NCI-H510A (cell line): ENCODE results near the gene SPOCK1.

Experiments used
- DNase-seq: peaks from one replicate; lab custom pipeline; 2025; lab: John Stamatoyannopoulos, UW

Gene SPOCK1

DNA sequence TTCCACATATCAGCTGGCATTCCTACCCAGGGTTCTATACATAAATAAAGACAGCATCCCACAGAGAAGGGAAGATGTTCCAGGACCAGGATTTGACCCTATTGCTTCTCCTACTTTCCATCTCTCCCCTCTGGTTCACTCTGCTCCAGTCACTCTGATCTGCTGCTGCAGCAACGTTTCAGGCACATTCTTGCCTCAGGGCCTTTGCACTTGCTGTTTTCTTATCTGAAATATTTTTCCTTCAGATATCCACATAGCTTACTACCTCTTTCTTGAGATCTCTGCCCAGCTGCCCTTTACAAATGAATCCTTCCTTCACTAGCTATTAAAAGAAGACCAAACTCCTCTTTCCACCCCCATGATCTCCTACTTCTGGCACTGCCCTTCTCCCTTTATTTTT lies 204.5 kb downstream of the SPOCK1 start:
- DNase-seq: no peak

GRCh38 chr5:137292461-137293027 lies 206.6 kb downstream of the SPOCK1 start:
- no peak for DNase-seq

DNA sequence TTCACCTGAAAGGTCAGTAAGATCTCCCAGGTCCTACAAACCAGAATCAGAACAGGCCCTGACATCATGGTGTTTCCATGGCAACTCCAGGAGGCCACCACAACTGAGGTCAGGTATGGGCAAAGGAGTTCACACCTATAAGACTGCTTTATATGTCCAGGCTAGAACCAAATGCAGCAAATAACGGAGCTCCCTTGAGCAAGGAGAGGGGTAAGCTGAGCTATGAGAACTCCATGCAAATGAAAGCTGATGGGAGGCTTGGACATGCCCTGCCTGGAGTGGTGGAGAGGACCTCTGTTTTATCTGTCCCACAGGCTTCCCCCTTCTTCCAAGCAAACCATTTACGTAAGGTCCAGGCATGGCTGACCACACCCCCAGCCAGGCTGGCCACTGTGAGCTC lies 207.7 kb downstream of the SPOCK1 start:
- no peak for DNase-seq

DNA sequence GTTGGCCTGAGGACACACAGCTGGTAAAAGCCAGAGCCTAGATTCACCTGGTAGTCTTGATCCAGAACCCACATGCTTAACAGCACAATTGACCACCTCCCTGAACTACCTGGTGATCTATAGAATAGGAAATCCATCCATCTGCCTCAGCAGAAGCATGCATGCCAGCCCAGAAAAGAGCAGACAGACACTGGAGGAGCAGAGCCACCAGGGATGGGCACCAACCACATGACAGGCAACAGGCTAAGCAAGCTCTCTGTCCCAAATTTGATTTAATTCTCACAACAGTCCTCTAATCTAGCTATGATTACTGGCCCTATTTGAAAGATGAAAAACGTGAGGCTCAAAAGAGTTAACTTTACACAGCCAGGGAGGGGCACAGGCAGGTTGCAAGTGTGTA lies 208.1 kb downstream of the SPOCK1 start:
- no peak for DNase-seq

GRCh38 chr5:137290373-137290772 lies 208.8 kb downstream of the SPOCK1 start:
- no peak for DNase-seq

- no peak for DNase-seq
Observed at GRCh38 chr5:137289856-137290255, 209.3 kb downstream of the SPOCK1 start.

GRCh38 chr5:137287569-137287968 lies 211.6 kb downstream of the SPOCK1 start:
- DNase-seq: no peak

DNA sequence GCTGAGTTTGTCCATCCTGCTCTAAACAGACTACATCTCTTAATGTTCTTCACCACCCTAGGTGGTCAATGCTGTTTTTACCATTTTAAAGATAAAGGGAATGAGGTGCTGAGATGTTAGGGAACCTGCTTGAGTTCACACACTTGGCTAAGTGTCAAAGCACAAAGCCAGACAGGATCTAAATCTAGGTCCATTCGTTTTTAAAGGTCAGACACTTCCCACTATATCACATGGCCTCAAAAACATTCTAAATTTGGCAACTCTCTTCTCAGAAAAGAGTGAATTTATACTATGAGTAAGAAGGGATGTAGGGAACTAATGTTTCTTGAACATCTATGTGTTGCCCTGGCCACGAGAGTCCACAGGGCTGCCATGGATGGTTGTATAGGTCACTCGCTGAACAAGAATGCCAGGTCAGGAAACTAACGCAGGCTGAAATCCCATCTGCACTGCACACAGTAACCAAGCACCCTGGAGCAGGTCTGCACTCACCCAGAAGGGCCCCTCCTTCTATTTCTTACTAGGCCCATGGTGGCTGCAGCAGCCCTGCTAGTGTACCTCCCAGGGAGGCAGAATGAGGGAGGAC lies 213.0 kb downstream of the SPOCK1 start:
- DNase-seq: no peak

DNA sequence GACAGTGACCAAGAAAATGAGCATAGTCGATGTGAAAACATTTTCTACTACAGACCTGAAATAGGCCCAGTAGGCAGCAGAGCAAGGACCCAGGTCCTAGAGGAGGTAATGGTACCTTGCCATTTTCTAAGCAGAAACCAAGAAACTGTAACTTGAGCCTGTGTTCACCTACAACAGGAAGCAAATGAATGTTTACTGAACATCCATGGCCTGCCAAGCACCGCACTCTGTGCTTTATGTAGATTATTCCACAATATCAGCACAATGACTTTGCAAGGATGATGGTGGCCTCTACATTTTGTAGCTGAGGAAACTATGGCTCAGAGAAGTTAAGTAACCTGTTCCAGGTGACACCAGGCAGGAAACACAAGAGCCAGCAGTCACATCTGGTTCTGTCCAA lies 215.3 kb downstream of the SPOCK1 start:
- no peak for DNase-seq

DNA sequence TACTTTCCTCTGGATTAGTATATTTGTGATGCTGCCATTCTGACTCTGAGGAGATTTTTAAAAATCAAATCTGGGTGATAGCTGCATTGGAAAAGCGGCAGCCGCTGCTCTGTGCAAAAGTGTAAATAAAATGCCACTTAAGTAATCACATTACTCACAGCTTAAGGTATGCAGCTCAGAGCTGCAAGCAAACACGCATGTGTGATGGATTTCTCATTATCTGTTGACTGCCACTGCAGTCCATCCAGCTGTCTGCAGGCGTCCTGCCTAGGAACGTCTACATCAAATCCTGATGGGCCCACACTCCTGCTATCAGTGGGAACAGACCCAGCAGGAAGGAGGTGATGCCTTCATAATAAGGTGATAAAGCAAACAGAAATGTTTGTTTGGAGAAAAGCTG lies 216.9 kb downstream of the SPOCK1 start:
- DNase-seq: no peak

DNA sequence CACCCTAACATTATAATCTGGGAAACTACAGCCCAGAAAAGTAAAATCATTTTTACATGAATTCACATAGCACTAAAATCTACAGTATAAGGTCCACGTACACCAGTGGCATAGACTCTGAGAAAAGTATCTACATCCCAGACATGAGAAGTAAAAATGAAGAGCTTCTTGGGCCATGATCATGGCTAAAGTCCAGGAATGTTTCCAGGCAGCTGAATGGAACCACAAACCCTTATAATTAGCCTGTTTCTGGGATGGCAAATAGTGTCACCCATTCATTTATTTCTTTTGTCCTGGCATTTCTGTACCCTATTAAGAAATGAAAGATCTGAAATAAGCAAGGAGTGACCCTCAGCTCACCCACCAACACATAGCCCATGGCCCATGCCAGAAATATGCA lies 217.9 kb downstream of the SPOCK1 start:
- DNase-seq: no peak

- no peak for DNase-seq
Observed at GRCh38 chr5:137280656-137281055, 218.5 kb downstream of the SPOCK1 start.

GRCh38 chr5:137279521-137280231 lies 219.4 kb downstream of the SPOCK1 start:
- no peak for DNase-seq

GRCh38 chr5:137278476-137278875 lies 220.7 kb downstream of the SPOCK1 start:
- DNase-seq: no peak

DNA sequence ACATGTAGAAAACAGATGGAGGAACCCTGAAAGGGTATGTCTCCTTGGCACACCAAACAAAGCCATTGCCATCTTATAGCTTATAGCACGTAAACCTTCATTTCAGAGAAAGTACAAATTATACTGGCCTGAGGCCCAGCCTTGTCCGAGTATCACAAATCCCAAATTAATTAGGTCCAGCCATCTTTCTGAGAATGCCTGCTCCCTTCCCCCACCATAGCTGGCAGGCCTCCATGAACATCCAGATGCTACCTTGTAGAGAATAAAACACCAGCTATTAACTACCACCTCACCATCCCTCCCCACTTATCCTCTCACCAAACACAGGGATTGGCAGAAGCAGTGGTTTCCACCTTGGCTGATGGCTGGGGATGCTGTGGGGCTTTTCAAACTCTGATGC lies 224.0 kb downstream of the SPOCK1 start:
- DNase-seq: no peak

- no peak for DNase-seq
Observed at GRCh38 chr5:137273511-137273910, 225.6 kb downstream of the SPOCK1 start.

GRCh38 chr5:137272831-137273230 lies 226.3 kb downstream of the SPOCK1 start:
- no peak for DNase-seq

GRCh38 chr5:137269946-137270345 lies 229.2 kb downstream of the SPOCK1 start:
- no peak for DNase-seq

DNA sequence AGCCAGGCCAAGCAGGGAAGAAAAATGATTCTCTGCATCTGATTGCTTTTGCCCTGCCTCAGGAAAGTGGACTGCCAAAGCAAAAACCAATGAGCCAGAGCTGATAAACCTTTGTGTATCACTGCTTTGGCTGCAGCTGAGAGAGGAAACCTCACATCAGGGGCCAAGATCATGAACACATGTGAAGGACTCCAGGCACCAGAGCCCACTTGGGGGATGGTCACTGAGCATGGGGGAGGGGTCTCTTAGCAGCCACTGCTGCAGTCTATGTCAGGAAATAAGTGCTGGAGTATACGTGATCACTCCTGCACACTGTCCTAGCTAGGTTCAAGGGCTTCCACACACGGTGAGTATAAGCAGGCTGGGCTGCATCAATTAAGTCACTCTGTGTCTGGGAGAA lies 229.9 kb downstream of the SPOCK1 start:
- DNase-seq: no peak

DNA sequence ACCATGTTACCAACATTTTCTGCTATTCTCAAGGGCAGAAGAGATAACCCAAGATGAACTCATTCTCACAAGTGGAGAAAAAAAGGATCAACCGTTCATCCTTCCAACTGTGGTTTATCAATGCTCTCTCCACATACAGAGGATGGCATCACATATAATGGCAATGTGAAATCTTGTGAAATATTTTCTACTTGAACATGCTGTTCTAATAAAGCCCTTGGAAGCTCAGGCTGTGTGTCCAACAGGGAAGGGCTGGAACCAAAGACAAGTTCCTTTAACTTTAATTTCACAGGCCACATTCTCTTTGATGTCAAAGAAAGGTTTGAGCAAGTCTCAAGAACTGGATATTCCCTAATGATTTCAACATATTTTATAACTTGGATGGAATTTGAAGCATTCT lies 230.5 kb downstream of the SPOCK1 start:
- no peak for DNase-seq

DNA sequence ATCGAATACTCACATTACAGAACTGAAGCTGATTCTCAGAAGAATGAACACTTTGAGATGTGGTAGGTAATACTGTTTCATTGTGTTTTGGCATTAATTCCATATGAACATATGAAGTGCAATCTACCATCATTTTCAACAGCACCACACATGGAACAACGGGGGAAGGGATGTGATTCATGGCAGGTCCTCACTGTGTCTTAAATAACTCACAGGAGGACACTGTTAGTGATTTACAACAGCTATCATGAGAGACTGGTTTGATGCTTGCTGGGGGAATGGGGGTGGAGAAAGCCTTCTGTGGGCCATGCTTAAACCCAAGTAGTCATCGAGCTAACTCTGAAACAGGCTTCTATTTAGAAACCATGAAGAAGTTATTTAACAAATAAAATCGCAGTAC lies 232.9 kb downstream of the SPOCK1 start:
- DNase-seq: no peak

GRCh38 chr5:137265457-137265856 lies 233.7 kb downstream of the SPOCK1 start:
- DNase-seq: no peak

- DNase-seq: no peak
Observed at GRCh38 chr5:137264573-137264972, 234.6 kb downstream of the SPOCK1 start.

GRCh38 chr5:137264041-137264440 lies 235.1 kb downstream of the SPOCK1 start:
- DNase-seq: no peak
